Bronchial epithelial cell (primary cell): ENCODE measurements around the gene CDC42BPA. TPM values are rescaled to one million over a fixed set of nuclear protein-coding genes. Genes with fewer than 3 reads are reported as not detected.

Source experiments
- DNase-seq: peaks from one replicate; pipeline ENCODE4 v3.0.0-alpha.2; 2010; ENCODE audit warnings: low read depth
- FAIRE-seq: peaks from 2 replicates; lab custom pipeline; 2011; peaks lifted over from hg19 to GRCh38; lab: Jason Lieb, UNC
- H3K27me3 ChIP-seq: 2 replicates; pipeline ENCODE4 v1.5.1; 2011; ENCODE audit warnings: low read length; ENCODE audit not compliant: control insufficient read depth, insufficient read depth
- H3K36me3 ChIP-seq: 2 replicates; pipeline ENCODE4 v1.5.1; 2011; ENCODE audit warnings: low read length; ENCODE audit not compliant: control insufficient read depth, insufficient read depth
- H3K4me3 ChIP-seq: 2 replicates; pipeline ENCODE4 v1.5.1; 2011; ENCODE audit warnings: mild to moderate bottlenecking, low read depth, low read length, control low read depth
- CTCF ChIP-seq: IDR thresholded peaks from 2 replicates; pipeline ENCODE4 v1.5.1; 2011; ENCODE audit warnings: mild to moderate bottlenecking, moderate library complexity, low read length, control low read depth, inconsistent platforms; ENCODE audit not compliant: insufficient read depth, severe bottlenecking
- total RNA-seq: library from RNA; depleted of rRNA; stranded (reverse); fragments of >200 nt; gene quantifications from 2 replicates; pipeline ENCODE4 v1.2.1, GENCODE V29; 2014

CDC42BPA gene
- total RNA-seq, 1 donor from 2014 or later, result 25.8 TPM

DNA sequence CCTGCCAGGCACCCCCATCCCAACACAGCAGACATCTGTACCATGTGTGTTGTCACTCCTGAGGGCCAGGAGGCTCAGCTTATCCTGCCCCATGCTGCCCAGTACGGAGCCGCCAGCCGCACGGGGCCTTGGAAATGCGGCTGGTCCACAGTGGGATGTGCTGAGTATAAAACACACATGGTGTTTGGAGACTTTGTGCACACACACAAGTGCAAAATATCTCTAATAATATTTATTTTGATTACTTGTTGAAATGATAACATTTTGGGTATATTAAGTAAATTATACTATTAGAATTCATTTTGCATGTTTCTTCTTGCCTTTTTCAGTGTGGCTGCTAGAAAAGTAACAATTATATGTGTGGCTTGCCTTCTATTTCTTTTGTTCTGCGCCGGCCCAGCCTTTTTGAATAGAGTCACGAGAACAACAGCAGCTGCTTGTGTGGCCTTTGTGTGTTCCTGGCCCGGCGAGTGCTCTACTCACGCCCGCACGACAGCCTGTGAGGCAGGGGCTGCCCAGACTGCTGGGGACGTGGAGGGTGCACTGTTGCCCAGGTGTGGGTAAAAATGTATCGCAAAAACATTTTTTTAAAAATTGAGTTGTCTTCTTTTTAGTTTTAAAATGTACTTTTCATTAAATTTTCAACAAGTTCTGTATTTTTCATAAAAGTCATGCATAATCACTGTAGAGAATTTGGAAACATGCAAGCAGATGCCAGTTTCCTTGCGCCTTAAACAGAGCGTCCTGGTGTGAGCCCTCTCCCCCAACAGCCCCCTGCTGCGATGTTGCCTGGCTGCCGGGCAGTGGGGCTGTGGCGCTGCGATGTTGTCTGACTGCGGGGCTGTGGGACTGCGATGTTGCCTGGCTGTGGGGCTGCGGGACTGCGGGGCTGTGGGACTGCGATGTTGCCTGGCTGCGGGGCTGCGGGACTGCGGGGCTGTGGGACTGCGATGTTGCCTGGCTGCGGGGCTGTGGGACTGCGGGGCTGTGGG, 342.7 kb downstream of the CDC42BPA start:
- DNase-seq, result no peak
- FAIRE-seq, result no peak

GRCh38 chr1:226974544-226975258, 343.6 kb downstream of the CDC42BPA start:
- Histone ChIP-seq H3K36me3 (no peaks in the 10 kb centered on the region), H3K27me3 (no peaks in the 10 kb centered on the region), H3K4me3 (no peak overlapping the region)
- peak; percentile 32 for FAIRE-seq
- DNase-seq, result no peak
- TF ChIP-seq CTCF, result no peak

More for the DNA sequence above, 342.7 kb downstream of the CDC42BPA start:
- TF ChIP-seq CTCF, result no peak
- no peak overlapping the region for H3K4me3 ChIP-seq
- H3K27me3 ChIP-seq, result no peaks in the 10 kb centered on the region
- H3K36me3 ChIP-seq, result no peaks in the 10 kb centered on the region

DNA sequence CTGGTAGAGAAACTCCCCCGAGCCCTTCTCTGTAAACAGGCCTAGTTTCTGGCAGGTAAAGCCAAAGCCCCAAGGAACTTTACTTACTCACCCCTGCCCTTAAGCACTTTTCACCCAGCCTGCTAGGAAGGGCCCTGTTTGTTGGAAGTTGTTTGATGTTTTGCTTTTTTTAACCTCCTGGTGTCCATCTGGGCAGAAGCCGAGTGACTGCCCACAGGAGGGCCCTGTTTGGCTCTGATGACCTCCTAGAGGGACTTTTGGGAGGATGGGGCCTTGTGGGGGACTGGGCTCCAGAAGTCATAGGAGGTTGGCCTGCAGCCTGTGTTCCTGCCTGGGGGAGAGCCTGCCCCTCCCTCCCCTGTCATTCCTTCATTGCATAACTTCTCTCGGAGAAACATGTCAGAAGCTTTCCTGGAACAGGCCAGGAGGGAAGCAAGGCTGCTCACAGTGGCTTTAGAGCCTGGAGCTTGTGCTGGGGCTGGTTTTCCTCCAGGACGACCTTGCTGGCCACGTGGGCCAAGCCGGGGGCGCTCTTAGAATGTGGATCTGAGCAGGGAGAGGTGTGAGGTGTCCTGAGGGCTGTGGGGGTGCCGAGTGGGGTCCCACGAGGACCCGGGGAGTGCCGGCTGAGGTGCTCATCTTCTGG, 344.3 kb downstream of the CDC42BPA start:
- H3K27me3 ChIP-seq, result no peaks in the 10 kb centered on the region
- no peak for TF ChIP-seq CTCF
- peak; percentile 27 for DNase-seq
- no peak for FAIRE-seq
- H3K4me3 ChIP-seq, result no peak overlapping the region
- no peaks in the 10 kb centered on the region for H3K36me3 ChIP-seq

GRCh38 chr1:226973371-226973897, 344.9 kb downstream of the CDC42BPA start:
- TF ChIP-seq CTCF, result no peak
- FAIRE-seq, result no peak
- Histone ChIP-seq H3K27me3 (no peaks in the 10 kb centered on the region), H3K4me3 (no peak overlapping the region), H3K36me3 (no peaks in the 10 kb centered on the region)
- DNase-seq, result no peak

GRCh38 chr1:226972931-226973330, 345.4 kb downstream of the CDC42BPA start:
- Histone ChIP-seq H3K36me3 (no peaks in the 10 kb centered on the region), H3K4me3 (no peak overlapping the region), H3K27me3 (no peaks in the 10 kb centered on the region)
- TF ChIP-seq CTCF, result no peak
- FAIRE-seq, result no peak
- no peak for DNase-seq
